ENCODE measurements around the gene ZNF541.

ZNF541 gene, protein sequence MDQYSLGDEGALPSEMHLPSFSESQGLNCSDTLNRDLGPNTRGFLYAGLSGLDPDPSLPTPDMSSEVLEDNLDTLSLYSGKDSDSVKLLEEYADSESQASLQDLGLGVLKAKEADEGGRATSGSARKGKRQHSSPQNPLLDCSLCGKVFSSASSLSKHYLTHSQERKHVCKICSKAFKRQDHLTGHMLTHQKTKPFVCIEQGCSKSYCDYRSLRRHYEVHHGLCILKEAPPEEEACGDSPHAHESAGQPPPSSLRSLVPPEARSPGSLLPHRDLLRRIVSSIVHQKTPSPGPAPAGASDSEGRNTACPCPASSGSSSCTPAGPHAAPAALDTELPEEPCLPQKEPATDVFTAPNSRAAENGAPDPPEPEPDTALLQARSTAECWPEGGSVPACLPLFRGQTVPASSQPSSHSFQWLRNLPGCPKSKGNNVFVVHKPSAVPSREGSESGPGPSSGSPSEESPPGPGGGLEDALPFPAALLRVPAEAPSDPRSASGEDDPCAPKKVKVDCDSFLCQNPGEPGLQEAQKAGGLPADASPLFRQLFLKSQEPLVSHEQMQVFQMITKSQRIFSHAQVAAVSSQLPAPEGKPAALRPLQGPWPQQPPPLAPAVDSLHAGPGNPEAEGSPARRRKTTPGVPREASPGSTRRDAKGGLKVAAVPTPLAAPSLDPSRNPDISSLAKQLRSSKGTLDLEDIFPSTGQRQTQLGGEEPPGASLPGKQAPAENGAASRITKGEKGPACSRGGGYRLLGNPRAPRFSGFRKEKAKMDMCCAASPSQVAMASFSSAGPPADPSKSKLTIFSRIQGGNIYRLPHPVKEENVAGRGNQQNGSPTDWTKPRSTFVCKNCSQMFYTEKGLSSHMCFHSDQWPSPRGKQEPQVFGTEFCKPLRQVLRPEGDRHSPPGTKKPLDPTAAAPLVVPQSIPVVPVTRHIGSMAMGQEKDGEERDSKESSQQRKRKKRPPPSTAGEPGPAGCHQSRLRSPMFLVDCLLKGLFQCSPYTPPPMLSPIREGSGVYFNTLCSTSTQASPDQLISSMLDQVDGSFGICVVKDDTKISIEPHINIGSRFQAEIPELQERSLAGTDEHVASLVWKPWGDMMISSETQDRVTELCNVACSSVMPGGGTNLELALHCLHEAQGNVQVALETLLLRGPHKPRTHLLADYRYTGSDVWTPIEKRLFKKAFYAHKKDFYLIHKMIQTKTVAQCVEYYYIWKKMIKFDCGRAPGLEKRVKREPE (N-terminal part only)

DNA sequence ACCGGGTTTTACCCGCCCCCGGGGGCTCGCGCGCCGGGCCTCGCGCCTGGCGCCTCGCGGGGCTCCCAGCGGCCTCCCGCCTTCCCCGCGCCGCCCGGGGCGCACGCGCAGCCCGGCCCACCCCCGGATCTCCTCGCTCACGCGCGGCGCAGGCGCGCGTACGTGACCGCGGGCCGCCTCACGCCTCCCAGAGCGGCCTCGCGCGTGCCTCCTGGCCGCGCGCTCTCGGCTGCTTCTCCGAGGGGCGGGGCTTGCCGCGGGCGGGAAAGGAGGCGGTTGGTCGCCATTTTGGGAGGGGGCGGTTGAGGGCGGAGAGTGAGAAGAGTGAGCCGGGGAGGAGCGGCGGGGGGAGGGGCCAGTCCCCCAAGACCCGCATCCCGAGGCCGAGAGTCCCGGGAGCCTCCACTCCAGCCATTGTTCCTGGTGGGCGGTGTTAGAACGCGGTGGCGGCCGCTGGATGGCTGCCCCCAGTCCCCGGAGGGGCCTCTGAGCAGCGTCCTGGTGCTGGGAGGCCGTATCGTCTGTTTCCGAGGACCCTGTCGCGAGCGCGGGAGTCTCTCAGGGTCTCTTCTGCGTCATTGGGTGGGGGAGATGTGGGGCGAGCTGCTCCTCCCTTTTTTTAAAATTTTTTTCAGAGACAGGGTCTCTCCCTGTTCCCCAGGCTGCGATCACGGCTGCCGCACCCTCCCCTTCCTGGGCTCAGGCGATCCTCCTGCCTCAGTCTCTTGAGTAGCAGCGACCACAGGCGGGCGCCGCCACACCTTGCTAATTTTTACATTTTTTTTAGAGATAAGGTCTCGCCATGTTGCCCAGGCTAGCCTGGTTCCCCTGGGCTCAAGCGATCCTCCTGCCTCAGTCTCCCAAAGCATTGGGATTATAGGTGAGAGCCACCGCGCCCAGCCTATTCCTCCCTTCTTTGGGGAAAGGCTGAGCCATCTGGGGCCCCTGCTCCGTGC lies at the start of gene ZNF541:
TSS of gene ZNF541 (minus strand) at position 78 of the 956 bp plus-strand sequence. CDS start 17,292 bp downstream, outside the sequence.
- peak; percentile 35 for DNase-seq (ENCODE audit: low read depth)

DNA sequence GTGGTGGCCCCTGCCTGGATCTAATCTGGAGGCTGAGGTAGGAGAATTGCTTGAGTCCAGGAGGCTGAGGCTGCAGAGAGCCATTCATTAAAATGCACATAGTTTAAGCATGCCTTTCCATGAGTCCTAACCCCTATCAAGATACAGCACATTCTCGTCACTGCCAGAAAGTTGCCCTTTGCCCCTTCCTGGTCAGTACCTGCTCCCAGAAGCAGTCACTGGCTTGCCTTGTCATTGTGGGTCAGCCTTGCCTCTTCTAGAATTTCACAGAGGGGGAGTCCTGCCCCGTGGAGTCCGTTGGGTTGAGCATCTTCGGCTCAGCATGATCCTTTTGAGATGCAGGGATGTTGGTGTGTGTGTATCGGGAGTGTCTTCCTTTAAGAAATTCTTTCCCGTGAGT lies 46.8 kb upstream of the ZNF541 start:
- no peak for DNase-seq (ENCODE audit: low read depth)

GRCh38 chr19:47618771-47619170 lies 45.8 kb upstream of the ZNF541 start:
- no peak for DNase-seq (ENCODE audit: low read depth)

DNA sequence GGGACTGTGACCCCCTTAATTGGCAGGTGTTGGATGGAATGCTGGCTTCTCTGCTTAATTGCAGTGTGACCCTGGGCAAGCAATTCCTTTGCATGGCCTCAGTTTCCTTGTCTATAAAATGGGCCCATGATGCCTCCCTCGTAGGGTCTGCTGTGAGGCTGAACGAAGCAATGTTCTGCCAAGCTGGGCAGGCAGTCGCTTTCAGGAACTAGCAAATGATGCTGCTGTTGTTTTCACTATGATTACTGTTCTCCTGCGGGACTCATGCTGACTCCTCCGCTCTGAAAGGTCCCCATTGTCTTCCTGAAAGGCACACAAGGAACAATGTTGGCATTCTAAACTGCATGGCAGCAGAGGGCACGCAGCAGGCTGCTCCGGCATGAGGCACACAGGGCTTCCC lies 42.8 kb upstream of the ZNF541 start:
- no peak for DNase-seq (ENCODE audit: low read depth)

- DNase-seq (ENCODE audit: low read depth), result no peak
These were observed 42.3 kb upstream of the ZNF541 start for GRCh38 chr19:47615230-47615629.

DNA sequence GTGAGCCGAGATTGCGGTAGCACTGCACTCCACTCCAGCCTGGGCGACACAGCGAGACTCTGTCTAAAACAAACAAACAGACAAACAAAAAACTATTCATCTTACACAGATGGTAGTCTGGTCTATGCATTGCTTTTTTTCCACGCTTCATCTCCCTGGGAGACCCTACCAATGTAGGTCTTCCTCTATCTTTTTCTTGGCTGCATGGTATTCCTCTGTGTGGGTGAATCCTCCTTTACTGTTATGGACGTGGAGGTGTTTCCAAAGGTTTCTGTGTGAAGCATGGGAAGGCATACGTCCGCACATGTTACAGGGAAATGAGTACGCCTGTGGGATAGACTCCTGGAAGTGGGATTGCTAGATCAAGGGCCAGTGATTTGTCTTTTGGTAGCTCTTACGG lies 41.6 kb upstream of the ZNF541 start:
- no peak for DNase-seq (ENCODE audit: low read depth)

- DNase-seq (ENCODE audit: low read depth), result no peak
These were observed 41.0 kb upstream of the ZNF541 start for GRCh38 chr19:47614021-47614295.

GRCh38 chr19:47613165-47614020 lies 40.4 kb upstream of the ZNF541 start:
- no peak for DNase-seq (ENCODE audit: low read depth)

DNA sequence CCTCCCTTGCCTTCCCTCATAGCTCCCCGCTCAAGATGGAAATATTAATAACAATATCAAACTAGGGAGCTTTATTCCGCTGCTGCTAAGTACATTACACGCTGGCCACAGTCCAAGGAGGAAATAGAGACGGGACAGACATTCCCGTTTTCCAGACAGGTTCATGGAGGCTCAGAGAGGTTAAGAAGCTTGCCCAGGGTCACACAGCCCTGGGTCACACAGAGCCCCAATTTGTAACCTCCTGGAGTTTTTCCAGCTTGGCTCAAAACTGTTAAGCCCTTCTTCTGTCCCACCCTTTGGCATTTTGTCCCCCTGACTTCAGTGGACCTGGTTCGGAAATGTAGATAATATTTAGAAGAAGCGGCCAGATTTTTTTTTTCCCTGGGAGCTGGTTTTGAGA lies 38.0 kb upstream of the ZNF541 start:
- DNase-seq (ENCODE audit: low read depth), result no peak

- DNase-seq (ENCODE audit: low read depth), result no peak
These were observed 37.3 kb upstream of the ZNF541 start for GRCh38 chr19:47609906-47610894.

DNA sequence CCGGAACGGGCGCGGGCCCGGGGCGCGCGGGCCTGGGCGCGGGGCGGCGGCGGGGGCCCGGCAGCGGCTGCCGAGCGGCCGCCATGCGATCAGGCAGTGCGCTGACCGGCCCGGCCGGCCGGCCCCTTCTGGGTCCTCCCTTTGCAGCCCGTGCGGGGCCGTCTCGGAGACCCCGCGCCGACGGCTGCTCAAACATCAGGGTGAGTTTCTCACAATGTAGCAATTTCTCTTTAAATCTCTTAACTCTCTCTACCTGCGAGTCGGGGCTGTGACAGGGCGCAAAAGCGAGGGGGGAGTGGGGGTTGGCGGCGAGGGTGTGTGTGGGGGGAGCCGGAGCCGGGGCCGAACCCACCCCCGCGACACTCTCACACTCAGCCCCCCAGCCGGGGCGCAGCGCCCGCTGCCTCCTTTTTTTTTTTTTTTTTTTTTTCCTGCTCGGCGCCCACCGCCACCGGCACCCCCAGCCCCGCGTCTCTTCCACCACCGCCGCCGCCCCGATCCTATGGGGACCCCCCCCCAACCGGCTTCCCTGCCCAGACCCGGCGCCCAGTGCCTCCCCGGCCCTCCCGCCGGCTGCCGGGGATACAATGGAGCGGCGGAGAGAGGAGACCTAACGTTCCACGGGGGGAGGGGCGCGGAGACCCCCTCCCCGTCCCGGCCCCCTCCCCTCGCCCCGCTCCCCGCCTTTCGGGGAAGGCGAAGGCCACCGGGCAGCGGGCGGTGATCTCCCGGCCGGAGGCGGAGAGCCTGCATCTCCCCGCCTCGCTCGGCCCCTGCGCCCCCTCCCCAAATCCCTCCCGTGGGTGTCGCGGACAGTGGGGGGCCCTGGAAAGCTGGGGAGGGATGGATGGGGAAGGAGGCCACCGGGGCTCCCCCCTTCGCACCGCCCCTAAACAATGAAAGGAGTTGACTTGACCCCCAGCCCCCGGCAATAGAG lies 36.3 kb upstream of the ZNF541 start, which contains the start of gene BICRA:
TSS of gene BICRA (plus strand) at position 166 of the 937 bp plus-strand sequence. CDS start 64,441 bp downstream, outside the sequence.
- peak; percentile 65 for DNase-seq (ENCODE audit: low read depth)

DNA sequence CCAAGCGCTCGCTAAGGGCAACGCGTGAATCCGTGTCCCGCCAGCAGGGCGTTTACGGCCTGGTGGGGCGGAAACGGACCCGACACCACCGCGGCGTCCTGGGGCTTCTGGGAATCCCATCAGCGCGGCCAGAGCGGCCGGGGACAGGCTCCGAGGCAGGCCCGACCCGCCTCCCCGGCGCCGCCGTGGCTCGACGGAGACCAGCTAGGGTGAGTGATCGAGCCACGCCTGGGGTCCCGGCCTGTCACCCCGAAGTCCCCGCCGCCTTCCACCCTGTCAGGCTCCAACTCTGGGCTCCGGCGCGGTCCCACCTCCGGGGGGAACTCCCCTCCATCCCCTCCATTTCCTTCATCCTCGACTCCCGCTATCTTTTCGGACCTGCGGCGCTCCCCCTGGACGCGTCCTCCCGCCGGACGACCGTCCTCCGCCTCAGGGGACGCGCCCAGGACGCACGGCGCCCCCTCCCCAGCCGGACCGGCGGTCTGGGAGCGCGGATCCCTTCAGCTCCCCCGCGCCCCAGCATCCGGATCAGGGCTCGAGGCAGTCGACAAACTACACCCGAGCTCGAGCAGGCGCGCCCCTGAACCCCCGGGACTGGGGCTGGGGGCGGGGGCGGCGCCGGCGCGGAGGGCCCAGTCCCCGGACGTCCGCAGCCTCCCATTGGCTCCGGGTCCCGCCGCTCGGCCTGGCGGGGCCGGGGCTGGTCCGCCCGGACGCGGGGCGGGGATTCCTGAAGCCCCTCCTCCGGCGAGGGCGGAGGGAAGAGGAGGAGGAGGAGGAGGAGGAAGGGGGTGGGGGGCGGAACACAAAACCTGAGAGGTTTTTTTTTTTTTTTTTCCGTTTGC lies 35.3 kb upstream of the ZNF541 start:
- peak; percentile 89 for DNase-seq (ENCODE audit: low read depth)

DNA sequence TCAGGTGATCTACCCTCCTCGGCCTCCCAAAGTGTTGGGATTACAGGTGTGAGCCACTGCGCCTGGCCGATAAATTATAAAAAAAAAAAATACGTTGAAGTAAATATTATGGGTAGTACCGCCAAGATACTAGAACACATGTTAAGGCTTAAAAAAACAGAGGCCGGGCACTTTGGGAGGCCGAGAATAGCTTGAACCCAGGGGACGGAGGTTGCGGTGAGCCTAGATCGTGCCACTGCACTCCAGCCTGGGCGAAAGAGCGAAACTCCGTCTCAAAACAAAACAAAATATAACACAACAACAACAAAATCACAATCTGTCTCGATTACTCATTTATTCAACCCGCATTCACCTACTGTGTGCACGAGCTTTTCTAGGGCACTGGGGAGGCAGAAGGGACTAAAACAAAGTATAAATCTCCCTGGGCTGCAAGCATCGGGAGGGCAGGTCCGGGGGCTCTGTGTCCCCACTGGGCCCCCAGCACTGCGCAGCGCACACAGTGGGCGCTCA lies 34.7 kb upstream of the ZNF541 start:
- DNase-seq (ENCODE audit: low read depth), result no peak

DNA sequence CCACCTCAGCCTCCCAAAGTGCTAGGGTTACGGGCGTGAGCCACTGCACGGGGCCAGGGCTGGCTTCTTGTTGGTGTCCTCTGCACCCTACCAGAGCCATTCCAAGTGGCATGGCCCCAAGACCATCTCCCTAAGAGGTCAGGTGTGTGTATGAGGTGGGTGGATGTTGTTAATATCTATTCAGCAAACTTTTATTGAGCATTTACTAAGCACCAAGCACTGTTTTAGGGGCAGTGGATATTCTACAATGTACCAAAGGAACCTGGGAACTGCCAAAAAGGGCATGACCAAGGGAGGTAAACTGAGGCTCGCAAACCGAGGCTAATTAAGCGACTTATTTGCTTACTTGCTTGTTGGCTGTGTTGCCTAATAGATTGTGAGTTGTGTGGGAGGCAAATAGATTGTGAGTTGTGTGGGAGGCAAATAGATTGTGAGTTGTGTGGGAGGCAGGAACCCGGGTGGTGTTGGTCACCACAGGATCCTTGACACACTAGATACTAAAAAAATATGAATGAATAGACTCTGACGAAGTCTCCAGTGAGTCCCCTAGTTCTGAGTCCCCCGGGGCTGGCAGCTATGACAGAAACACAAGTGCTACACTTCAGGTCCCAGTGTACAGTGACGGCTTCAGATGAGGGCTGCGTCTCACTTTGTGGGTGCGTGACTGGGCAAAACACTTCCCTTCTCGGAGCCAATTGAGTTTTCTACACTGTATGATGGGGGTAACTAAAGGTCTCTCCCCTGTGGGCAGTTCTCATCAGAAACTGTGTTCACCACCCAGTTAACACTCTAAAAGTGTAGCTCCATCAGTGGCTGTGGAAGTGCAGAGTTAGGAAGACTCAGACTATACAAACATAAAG lies 31.0 kb upstream of the ZNF541 start:
- no peak for DNase-seq (ENCODE audit: low read depth)

DNA sequence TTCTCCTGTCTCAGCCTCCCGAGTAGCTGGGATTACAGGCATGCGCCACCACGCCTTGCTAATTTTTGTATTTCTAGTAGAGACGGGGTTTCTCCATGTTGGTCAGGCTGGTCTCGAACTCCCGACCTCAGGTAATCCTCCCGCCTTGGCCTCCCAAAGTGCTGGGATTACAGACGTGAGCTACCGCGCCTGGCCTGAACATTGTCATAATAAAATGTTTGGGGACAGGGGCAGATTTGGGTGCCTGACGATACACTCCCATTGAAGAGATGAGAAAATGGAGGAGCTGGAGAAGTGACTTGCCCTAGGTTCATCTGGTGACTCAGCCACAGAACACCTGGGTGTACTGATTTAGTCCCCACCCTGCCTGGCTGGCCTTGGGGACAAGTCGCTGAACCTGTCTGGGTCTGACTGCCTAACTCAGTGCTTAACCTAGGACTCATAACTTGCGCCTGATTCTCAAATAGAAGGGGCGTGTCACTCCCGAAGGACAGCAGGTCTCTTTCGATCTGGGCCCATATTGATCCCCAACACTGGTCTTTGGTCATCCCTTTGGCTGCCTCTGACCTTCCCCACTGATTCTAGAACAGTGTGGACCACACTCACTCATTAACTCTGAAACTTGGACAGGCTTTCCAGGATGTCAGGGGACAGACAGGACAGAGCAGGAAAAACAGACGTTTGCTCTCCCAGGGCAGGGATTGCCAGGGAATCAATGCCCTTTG lies 28.4 kb upstream of the ZNF541 start:
- DNase-seq (ENCODE audit: low read depth), result no peak
